SK-N-MC (cell line): ENCODE results near the gene RAI14.
"Not testable (repeated sequence)": the region's sequence is repeated elsewhere in the genome, so short reads cannot be mapped to it uniquely, and the experiment has no call there.

ENCODE experiments used
- EZH2 ChIP-seq: fragments of 200-600 bp; sonication (generic); IDR thresholded peaks from one replicate; pipeline ENCODE4 v1.6.1; 2017; ENCODE audit warnings: antibody characterized with exemption
- FOXP2 ChIP-seq: optimal IDR thresholded peaks from 2 replicates; pipeline ENCODE3; 2011; ENCODE audit warnings: mild to moderate bottlenecking, moderate library complexity; ENCODE audit not compliant: insufficient read depth; ENCODE audit errors: extremely low read length, control extremely low read depth
- POLR2AphosphoS5 ChIP-seq: IDR thresholded peaks from 2 replicates; pipeline ENCODE4 v1.6.1; 2012; ENCODE audit warnings: mild to moderate bottlenecking, low read depth, low read length, borderline replicate concordance

- not testable (repeated sequence) for TF ChIP-seq POLR2AphosphoS5, EZH2, FOXP2
Observed at GRCh38 chr5:34774678-34775077, 118.5 kb downstream of the RAI14 start.
